ENCODE measurements around the gene ABR. TPM values are rescaled to one million over a fixed set of nuclear protein-coding genes. Genes with fewer than 3 reads are reported as not detected.

The ABR gene
- total and polyA plus RNA-seq, 4 donors: 59.7 to 223 (median 142) TPM

GRCh38 chr17:1111599-1112443, 68.0 kb downstream of the ABR start:
- Histone ChIP-seq H3K4me1 (ENCODE audit: control insufficient read depth, insufficient read depth, low read length) (peaks cover 60% of the 10 kb centered on the region), H3K4me3 (ENCODE audit: low read depth, low read length) (no peak overlapping the region)
- no peak for DNase-seq (ENCODE audit: low read depth in 4 of 6, low spot score in 6 of 6)

GRCh38 chr17:1110862-1111598, 68.8 kb downstream of the ABR start:
- WGBS (ENCODE audit: insufficient coverage): 53% methylated on average over 17 of the region's 19 CpGs
- Histone ChIP-seq H3K4me3 (ENCODE audit: low read depth, low read length) (no peak overlapping the region), H3K9me3 (ENCODE audit: control insufficient read depth, insufficient read depth, low read length) (no peaks in the 10 kb centered on the region), H3K4me1 (ENCODE audit: control insufficient read depth, insufficient read depth, low read length) (peaks cover 64% of the 10 kb centered on the region), H3K27ac (ENCODE audit: low read depth, low read length) (peak overlapping the region; percentile 63), H3K27me3 (ENCODE audit: control insufficient read depth, insufficient read depth, low read length) (no peaks in the 10 kb centered on the region), H3K36me3 (ENCODE audit: control insufficient read depth, insufficient read depth, low read length) (peaks cover 28% of the 10 kb centered on the region)
- no peak for DNase-seq (ENCODE audit: low read depth in 4 of 6, low spot score in 6 of 6)

More at GRCh38 chr17:1111599-1112443, 68.0 kb downstream of the ABR start:
- 76% methylated on average over 22 of the region's 22 CpGs for WGBS (ENCODE audit: insufficient coverage)
- Histone ChIP-seq H3K9me3 (ENCODE audit: control insufficient read depth, insufficient read depth, low read length) (no peaks in the 10 kb centered on the region), H3K27ac (ENCODE audit: low read depth, low read length) (peak overlapping the region; percentile 63), H3K36me3 (ENCODE audit: control insufficient read depth, insufficient read depth, low read length) (peaks cover 33% of the 10 kb centered on the region), H3K27me3 (ENCODE audit: control insufficient read depth, insufficient read depth, low read length) (no peaks in the 10 kb centered on the region)

- H3K27ac ChIP-seq (ENCODE audit: low read depth, low read length): no peak overlapping the region
- peaks cover 29% of the 10 kb centered on the region for H3K36me3 ChIP-seq (ENCODE audit: control insufficient read depth, insufficient read depth, low read length)
- peaks cover 62% of the 10 kb centered on the region for H3K4me1 ChIP-seq (ENCODE audit: control insufficient read depth, insufficient read depth, low read length)
- WGBS (ENCODE audit: insufficient coverage): 52% methylated on average over 2 of the region's 3 CpGs
- no peak for DNase-seq (ENCODE audit: low read depth in 4 of 6, low spot score in 6 of 6)
- no peaks in the 10 kb centered on the region for H3K27me3 ChIP-seq (ENCODE audit: control insufficient read depth, insufficient read depth, low read length)
- no peaks in the 10 kb centered on the region for H3K9me3 ChIP-seq (ENCODE audit: control insufficient read depth, insufficient read depth, low read length)
- H3K4me3 ChIP-seq (ENCODE audit: low read depth, low read length): no peak overlapping the region
These were observed 69.3 kb downstream of the ABR start for GRCh38 chr17:1110541-1110861.

GRCh38 chr17:1109606-1110540, 69.9 kb downstream of the ABR start:
- no peaks in the 10 kb centered on the region for H3K9me3 ChIP-seq (ENCODE audit: control insufficient read depth, insufficient read depth, low read length)
- H3K4me3 ChIP-seq (ENCODE audit: low read depth, low read length): peak overlapping the region; percentile 26
- no peaks in the 10 kb centered on the region for H3K27me3 ChIP-seq (ENCODE audit: control insufficient read depth, insufficient read depth, low read length)
- peaks cover 56% of the 10 kb centered on the region for H3K4me1 ChIP-seq (ENCODE audit: control insufficient read depth, insufficient read depth, low read length)
- peaks cover 27% of the 10 kb centered on the region for H3K36me3 ChIP-seq (ENCODE audit: control insufficient read depth, insufficient read depth, low read length)
- no peak for DNase-seq (ENCODE audit: low read depth in 4 of 6, low spot score in 6 of 6)
- H3K27ac ChIP-seq (ENCODE audit: low read depth, low read length): peak overlapping the region; percentile 25
- WGBS (ENCODE audit: insufficient coverage): 19% methylated on average over 29 of the region's 34 CpGs

- peaks cover 27% of the 10 kb centered on the region for H3K36me3 ChIP-seq (ENCODE audit: control insufficient read depth, insufficient read depth, low read length)
- H3K27ac ChIP-seq (ENCODE audit: low read depth, low read length): peak overlapping the region; percentile 52
- H3K4me3 ChIP-seq (ENCODE audit: low read depth, low read length): peak overlapping the region; percentile 66
- peak in 2 of 6 donors; percentile 72 to 77 for DNase-seq (ENCODE audit: low read depth in 4 of 6, low spot score in 6 of 6)
- WGBS (ENCODE audit: insufficient coverage): under 1% methylated on average over 93 of the region's 103 CpGs
- peaks cover 62% of the 10 kb centered on the region for H3K4me1 ChIP-seq (ENCODE audit: control insufficient read depth, insufficient read depth, low read length)
- H3K27me3 ChIP-seq (ENCODE audit: control insufficient read depth, insufficient read depth, low read length): no peaks in the 10 kb centered on the region
- no peaks in the 10 kb centered on the region for H3K9me3 ChIP-seq (ENCODE audit: control insufficient read depth, insufficient read depth, low read length)
These were observed 70.8 kb downstream of the ABR start for GRCh38 chr17:1108765-1109605.

GRCh38 chr17:1108478-1108764, 71.4 kb downstream of the ABR start:
- Histone ChIP-seq H3K36me3 (ENCODE audit: control insufficient read depth, insufficient read depth, low read length) (peaks cover 30% of the 10 kb centered on the region), H3K4me3 (ENCODE audit: low read depth, low read length) (peak overlapping the region; percentile 66), H3K4me1 (ENCODE audit: control insufficient read depth, insufficient read depth, low read length) (peaks cover 67% of the 10 kb centered on the region), H3K27ac (ENCODE audit: low read depth, low read length) (peak overlapping the region; percentile 52), H3K27me3 (ENCODE audit: control insufficient read depth, insufficient read depth, low read length) (no peaks in the 10 kb centered on the region), H3K9me3 (ENCODE audit: control insufficient read depth, insufficient read depth, low read length) (no peaks in the 10 kb centered on the region)
- WGBS (ENCODE audit: insufficient coverage): 2% methylated on average over 16 of the region's 16 CpGs
- peak in 2 of 6 donors; percentile 72 to 83 for DNase-seq (ENCODE audit: low read depth in 4 of 6, low spot score in 6 of 6)

GRCh38 chr17:1107777-1108477, 71.9 kb downstream of the ABR start:
- WGBS (ENCODE audit: insufficient coverage): 47% methylated on average over 23 of the region's 24 CpGs
- peak overlapping the region; percentile 66 for H3K4me3 ChIP-seq (ENCODE audit: low read depth, low read length)
- H3K27me3 ChIP-seq (ENCODE audit: control insufficient read depth, insufficient read depth, low read length): no peaks in the 10 kb centered on the region
- H3K36me3 ChIP-seq (ENCODE audit: control insufficient read depth, insufficient read depth, low read length): peaks cover 35% of the 10 kb centered on the region
- H3K4me1 ChIP-seq (ENCODE audit: control insufficient read depth, insufficient read depth, low read length): peaks cover 70% of the 10 kb centered on the region
- peak overlapping the region; percentile 52 for H3K27ac ChIP-seq (ENCODE audit: low read depth, low read length)
- H3K9me3 ChIP-seq (ENCODE audit: control insufficient read depth, insufficient read depth, low read length): no peaks in the 10 kb centered on the region
- no peak for DNase-seq (ENCODE audit: low read depth in 4 of 6, low spot score in 6 of 6)

GRCh38 chr17:1107083-1107776, 72.6 kb downstream of the ABR start:
- DNase-seq (ENCODE audit: low read depth in 4 of 6, low spot score in 6 of 6): no peak
- Histone ChIP-seq H3K27me3 (ENCODE audit: control insufficient read depth, insufficient read depth, low read length) (no peaks in the 10 kb centered on the region), H3K9me3 (ENCODE audit: control insufficient read depth, insufficient read depth, low read length) (no peaks in the 10 kb centered on the region), H3K27ac (ENCODE audit: low read depth, low read length) (no peak overlapping the region), H3K4me3 (ENCODE audit: low read depth, low read length) (no peak overlapping the region), H3K4me1 (ENCODE audit: control insufficient read depth, insufficient read depth, low read length) (peaks cover 66% of the 10 kb centered on the region), H3K36me3 (ENCODE audit: control insufficient read depth, insufficient read depth, low read length) (peaks cover 42% of the 10 kb centered on the region)
- 80% methylated on average over 20 of the region's 20 CpGs for WGBS (ENCODE audit: insufficient coverage)

Data from spinal cord (tissue), 10 donors.